GM10266 (cell line): ENCODE measurements around the gene FBRSL1.

ENCODE experiments used
- DNase-seq: peaks from one replicate; pipeline ENCODE4 v3.0.0; 2012; ENCODE audit errors: extremely low spot score
- TF ChIP-seq, protein P1 (sequence below): IDR thresholded peaks from 2 replicates; pipeline ENCODE4 v1.5.1; 2012; ENCODE audit warnings: mild to moderate bottlenecking, low read depth; ENCODE audit not compliant: control insufficient read depth, insufficient read depth; ENCODE audit errors: missing control alignments

The FBRSL1 gene

DNA sequence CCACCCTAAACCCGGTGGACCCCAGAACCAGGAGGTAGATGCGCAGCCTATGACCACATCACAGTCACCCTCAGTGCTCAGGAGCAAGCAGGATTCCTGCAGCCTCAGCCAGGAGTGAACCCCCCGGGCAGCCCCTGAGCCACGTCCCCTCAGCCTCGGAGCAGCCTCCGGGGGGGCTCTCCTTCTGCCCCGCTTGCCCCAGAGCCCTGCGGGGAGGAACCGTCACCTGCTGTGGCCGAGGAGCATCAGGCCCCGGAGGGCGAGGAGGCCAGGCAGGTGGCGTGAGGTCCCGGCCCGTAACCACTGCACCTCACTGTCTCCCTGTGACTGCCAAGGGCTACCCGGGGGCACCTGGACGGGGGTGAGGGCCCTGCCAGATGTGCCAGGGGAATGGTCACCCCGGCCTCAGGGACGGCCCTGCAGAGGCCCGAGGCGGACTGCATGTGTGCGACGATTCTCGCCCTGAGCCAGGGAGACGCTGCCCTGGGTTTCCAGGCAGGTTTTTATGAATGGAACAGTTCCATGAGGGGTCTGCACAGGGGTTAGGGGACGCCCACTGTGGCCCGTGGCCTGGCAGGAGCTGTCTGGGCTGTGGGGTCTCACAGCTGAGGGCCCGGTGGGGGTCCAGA is 58.6 kb downstream of the FBRSL1 start:
- DNase-seq = no peak
- TF ChIP-seq, protein P1, sequence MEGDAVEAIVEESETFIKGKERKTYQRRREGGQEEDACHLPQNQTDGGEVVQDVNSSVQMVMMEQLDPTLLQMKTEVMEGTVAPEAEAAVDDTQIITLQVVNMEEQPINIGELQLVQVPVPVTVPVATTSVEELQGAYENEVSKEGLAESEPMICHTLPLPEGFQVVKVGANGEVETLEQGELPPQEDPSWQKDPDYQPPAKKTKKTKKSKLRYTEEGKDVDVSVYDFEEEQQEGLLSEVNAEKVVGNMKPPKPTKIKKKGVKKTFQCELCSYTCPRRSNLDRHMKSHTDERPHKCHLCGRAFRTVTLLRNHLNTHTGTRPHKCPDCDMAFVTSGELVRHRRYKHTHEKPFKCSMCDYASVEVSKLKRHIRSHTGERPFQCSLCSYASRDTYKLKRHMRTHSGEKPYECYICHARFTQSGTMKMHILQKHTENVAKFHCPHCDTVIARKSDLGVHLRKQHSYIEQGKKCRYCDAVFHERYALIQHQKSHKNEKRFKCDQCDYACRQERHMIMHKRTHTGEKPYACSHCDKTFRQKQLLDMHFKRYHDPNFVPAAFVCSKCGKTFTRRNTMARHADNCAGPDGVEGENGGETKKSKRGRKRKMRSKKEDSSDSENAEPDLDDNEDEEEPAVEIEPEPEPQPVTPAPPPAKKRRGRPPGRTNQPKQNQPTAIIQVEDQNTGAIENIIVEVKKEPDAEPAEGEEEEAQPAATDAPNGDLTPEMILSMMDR = no peak

GRCh38 chr12:132549059-132549458 is 59.1 kb downstream of the FBRSL1 start:
- TF ChIP-seq, protein P1 = no peak
- no peak for DNase-seq

- no peak for DNase-seq
- TF ChIP-seq, protein P1 = no peak
These were observed 60.3 kb downstream of the FBRSL1 start for GRCh38 chr12:132550014-132550802.

DNA sequence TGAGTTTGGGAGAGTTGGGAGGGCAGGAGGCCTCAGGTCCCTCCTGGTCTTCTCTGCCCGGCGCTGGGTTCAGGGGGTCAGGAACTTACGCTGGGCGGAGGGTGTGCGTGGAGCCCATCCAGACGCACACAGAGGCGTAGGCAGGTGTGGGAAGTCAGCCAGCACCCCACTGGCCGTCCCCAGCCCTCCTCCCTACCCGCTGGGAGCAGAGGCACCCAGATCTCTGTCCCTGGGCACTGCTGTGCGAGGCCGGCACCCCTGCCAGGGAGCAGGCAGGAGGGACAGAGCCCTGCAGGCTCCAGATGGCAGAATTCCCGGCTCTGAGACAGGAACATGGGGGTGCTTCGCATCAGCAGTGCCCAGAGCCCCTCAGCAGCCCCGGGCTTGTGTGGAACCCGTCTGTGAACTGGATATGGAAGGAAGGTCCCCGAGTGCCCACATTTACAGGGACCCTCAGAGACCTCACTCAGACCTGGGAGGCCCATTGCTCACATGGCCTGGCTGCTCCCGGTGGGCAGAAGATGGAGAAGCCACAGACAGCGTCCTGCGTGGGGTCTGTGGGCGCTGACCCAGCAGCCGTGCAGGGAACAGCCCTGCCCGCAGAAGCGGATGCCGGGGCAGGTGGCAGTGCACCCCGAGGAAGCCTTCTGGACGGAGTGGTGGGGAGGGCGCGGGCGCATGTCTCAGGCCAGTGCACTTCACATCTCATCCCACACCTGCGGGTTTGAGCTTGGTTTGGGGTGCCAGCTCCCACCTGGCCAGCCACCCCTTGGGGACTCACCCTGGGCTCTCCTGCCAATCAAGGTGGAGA is 61.1 kb downstream of the FBRSL1 start:
- TF ChIP-seq, protein P1 = no peak
- no peak for DNase-seq

GRCh38 chr12:132551641-132552031 is 61.7 kb downstream of the FBRSL1 start:
- no peak for DNase-seq
- TF ChIP-seq, protein P1 = no peak

GRCh38 chr12:132554845-132555630 is 65.1 kb downstream of the FBRSL1 start:
- TF ChIP-seq, protein P1 = peak; percentile 28
- DNase-seq = no peak
